HEK293 (cell line): ENCODE measurements around the gene SNUPN.

Source experiments
- FEZF1 ChIP-seq: fragments of 450-650 bp; formaldehyde crosslinking; IDR thresholded peaks from 2 replicates; pipeline ENCODE4 v1.5.1; 2016; ENCODE audit warnings: missing biosample characterization, missing genetic modification characterization
- GLI4 ChIP-seq: fragments of 450-650 bp; formaldehyde crosslinking; IDR thresholded peaks from 2 replicates; pipeline ENCODE4 v1.5.1; 2016; ENCODE audit warnings: missing biosample characterization, missing genetic modification characterization
- HOXC10 ChIP-seq: sonication (generic); formaldehyde crosslinking; IDR thresholded peaks from 2 replicates; pipeline ENCODE4 v1.8.1; 2023; ENCODE audit warnings: mild to moderate bottlenecking, missing genetic modification reagents
- KLF1 ChIP-seq: fragments of 450-650 bp; formaldehyde crosslinking; IDR thresholded peaks from 2 replicates; pipeline ENCODE4 v1.5.1; 2016; ENCODE audit warnings: missing biosample characterization, missing genetic modification characterization
- PRDM10 ChIP-seq: fragments of 450-650 bp; formaldehyde crosslinking; IDR thresholded peaks from 2 replicates; pipeline ENCODE4 v1.5.1; 2016; ENCODE audit warnings: missing biosample characterization, missing genetic modification characterization
- TSHZ1 ChIP-seq: fragments of 450-650 bp; formaldehyde crosslinking; IDR thresholded peaks from 2 replicates; pipeline ENCODE4 v1.5.1; 2016; ENCODE audit warnings: missing biosample characterization, missing genetic modification characterization, borderline replicate concordance
- ZBTB8A ChIP-seq: fragments of 450-650 bp; formaldehyde crosslinking; IDR thresholded peaks from 2 replicates; pipeline ENCODE4 v1.5.1; 2016; ENCODE audit warnings: missing biosample characterization, missing genetic modification characterization
- ZFP41 ChIP-seq: fragments of 450-650 bp; formaldehyde crosslinking; IDR thresholded peaks from 2 replicates; pipeline ENCODE4 v1.5.1; 2016; ENCODE audit warnings: missing biosample characterization, missing genetic modification characterization, borderline replicate concordance
- ZNF155 ChIP-seq: fragments of 450-650 bp; formaldehyde crosslinking; IDR thresholded peaks from 2 replicates; pipeline ENCODE4 v1.5.1; 2016; ENCODE audit warnings: missing biosample characterization, missing genetic modification characterization
- ZNF214 ChIP-seq: fragments of 450-650 bp; formaldehyde crosslinking; IDR thresholded peaks from 2 replicates; pipeline ENCODE4 v1.5.1; 2017; ENCODE audit warnings: missing biosample characterization, mild to moderate bottlenecking, missing genetic modification characterization, borderline replicate concordance
- ZNF23 ChIP-seq: fragments of 450-650 bp; formaldehyde crosslinking; IDR thresholded peaks from 2 replicates; pipeline ENCODE4 v1.5.1; 2016; ENCODE audit warnings: missing biosample characterization, missing genetic modification characterization, borderline replicate concordance
- ZNF239 ChIP-seq: fragments of 450-650 bp; formaldehyde crosslinking; IDR thresholded peaks from 2 replicates; pipeline ENCODE4 v1.5.1; 2016; ENCODE audit warnings: missing biosample characterization, missing genetic modification characterization
- ZNF26 ChIP-seq: fragments of 450-650 bp; formaldehyde crosslinking; IDR thresholded peaks from 2 replicates; pipeline ENCODE4 v1.5.1; 2016; ENCODE audit warnings: missing biosample characterization, missing genetic modification characterization
- ZNF48 ChIP-seq: fragments of 450-650 bp; formaldehyde crosslinking; IDR thresholded peaks from 2 replicates; pipeline ENCODE4 v1.5.1; 2016; ENCODE audit warnings: missing biosample characterization, missing genetic modification characterization
- ZNF548 ChIP-seq: fragments of 450-650 bp; formaldehyde crosslinking; IDR thresholded peaks from 2 replicates; pipeline ENCODE4 v1.5.1; 2016; ENCODE audit warnings: missing biosample characterization, missing genetic modification characterization
- ZNF555 ChIP-seq: fragments of 450-650 bp; formaldehyde crosslinking; conservative IDR thresholded peaks from 2 replicates; pipeline ENCODE4 v1.5.1; 2017; ENCODE audit warnings: missing biosample characterization, mild to moderate bottlenecking, missing genetic modification characterization, inconsistent platforms
- ZNF621 ChIP-seq: fragments of 450-650 bp; formaldehyde crosslinking; IDR thresholded peaks from 2 replicates; pipeline ENCODE4 v1.5.1; 2017; ENCODE audit warnings: missing biosample characterization, missing genetic modification characterization
- ZNF626 ChIP-seq: fragments of 450-650 bp; sonication (Bioruptor Pico); formaldehyde crosslinking; IDR thresholded peaks from 2 replicates; pipeline ENCODE4 v1.5.1; 2018; ENCODE audit warnings: missing biosample characterization, missing genetic modification characterization, inconsistent platforms
- ZNF658 ChIP-seq: fragments of 450-650 bp; formaldehyde crosslinking; IDR thresholded peaks from 2 replicates; pipeline ENCODE4; 2016; ENCODE audit warnings: missing biosample characterization, missing genetic modification characterization
- ZNF664 ChIP-seq: fragments of 450-650 bp; formaldehyde crosslinking; IDR thresholded peaks from 2 replicates; pipeline ENCODE4 v1.5.1; 2016; ENCODE audit warnings: missing biosample characterization, missing genetic modification characterization
- ZNF677 ChIP-seq: fragments of 450-650 bp; IDR thresholded peaks from 2 replicates; pipeline ENCODE4 v1.5.0; 2018; ENCODE audit warnings: missing biosample characterization, mild to moderate bottlenecking, missing genetic modification characterization, moderate library complexity
- ZSCAN4 ChIP-seq: fragments of 450-650 bp; formaldehyde crosslinking; IDR thresholded peaks from 2 replicates; pipeline ENCODE4 v1.5.1; 2017; ENCODE audit warnings: missing biosample characterization, missing genetic modification characterization
- TF ChIP-seq, protein P1 (sequence below): fragments of 450-650 bp; formaldehyde crosslinking; IDR thresholded peaks from 2 replicates; pipeline ENCODE4 v1.5.1; 2017; ENCODE audit warnings: missing biosample characterization, mild to moderate bottlenecking, missing genetic modification characterization, moderate library complexity
- TF ChIP-seq, protein P2 (sequence below): fragments of 450-650 bp; formaldehyde crosslinking; conservative IDR thresholded peaks from 2 replicates; pipeline ENCODE4 v1.5.1; 2016; ENCODE audit warnings: low read depth, missing biosample characterization, missing genetic modification characterization

SNUPN gene

DNA sequence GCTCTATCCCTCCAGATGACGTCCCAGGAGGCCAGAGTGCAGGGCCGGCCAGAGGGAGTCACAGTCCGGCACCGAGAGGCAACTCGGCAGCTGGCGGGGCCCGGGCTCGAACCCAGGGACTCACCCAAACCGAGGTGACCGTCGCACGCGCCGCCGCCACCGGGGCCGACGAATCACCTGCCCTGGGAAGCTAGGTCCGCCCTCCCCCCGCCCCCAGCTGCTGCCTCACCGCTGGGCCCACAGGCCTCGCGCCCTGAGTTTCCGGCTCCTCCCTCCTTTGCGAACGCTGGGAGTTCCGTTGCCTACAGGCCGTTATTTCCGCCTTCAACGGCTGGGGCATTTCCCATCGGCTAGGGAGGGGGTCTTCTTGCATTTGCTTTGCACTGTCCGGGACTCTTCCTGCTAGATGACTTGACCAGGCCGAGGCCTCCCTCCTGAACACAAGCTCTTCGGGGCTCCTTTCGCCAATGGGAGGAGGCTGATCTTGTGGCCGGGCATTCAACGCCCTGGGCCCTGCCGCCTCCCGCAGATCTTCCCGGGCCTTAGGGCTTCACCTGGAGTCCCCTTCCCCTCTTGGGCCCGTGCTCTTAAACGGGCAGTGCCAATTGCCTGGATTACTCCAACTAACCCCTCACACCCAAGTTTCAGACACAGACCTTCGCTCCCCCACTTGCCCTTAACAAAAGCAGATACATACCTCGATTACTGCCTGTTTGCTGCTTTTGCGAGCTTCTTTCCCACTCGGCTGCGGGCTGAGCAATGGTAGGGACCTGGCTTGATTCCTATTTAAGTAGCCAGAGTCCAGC is at the start of gene SNUPN (continued):
- TF ChIP-seq, protein P1, sequence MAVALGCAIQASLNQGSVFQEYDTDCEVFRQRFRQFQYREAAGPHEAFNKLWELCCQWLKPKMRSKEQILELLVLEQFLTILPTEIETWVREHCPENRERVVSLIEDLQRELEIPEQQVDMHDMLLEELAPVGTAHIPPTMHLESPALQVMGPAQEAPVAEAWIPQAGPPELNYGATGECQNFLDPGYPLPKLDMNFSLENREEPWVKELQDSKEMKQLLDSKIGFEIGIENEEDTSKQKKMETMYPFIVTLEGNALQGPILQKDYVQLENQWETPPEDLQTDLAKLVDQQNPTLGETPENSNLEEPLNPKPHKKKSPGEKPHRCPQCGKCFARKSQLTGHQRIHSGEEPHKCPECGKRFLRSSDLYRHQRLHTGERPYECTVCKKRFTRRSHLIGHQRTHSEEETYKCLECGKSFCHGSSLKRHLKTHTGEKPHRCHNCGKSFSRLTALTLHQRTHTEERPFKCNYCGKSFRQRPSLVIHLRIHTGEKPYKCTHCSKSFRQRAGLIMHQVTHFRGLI (tag by site-specific recombination), result no peak
- TF ChIP-seq HOXC10, result no peak
- no peak for TF ChIP-seq ZNF26
- TF ChIP-seq ZNF677 (tag by site-specific recombination), result peak; percentile 54; the same call in 1 of the 2 replicates
- peak; percentile 87 for TF ChIP-seq KLF1 (tag by site-specific recombination)
- TF ChIP-seq ZNF664, result no peak
- TF ChIP-seq ZNF214 (tag by site-specific recombination), result no peak
- TF ChIP-seq ZSCAN4 (tag by site-specific recombination), result no peak
- TF ChIP-seq ZNF626 (tag by site-specific recombination), result no peak
- 0 out of 2 replicates have a peak, but pooled peaks have one; percentile 10 for TF ChIP-seq FEZF1 (tag by site-specific recombination)
- TF ChIP-seq TSHZ1 (tag by site-specific recombination), result peak; percentile 44; the same call in 1 of the 2 replicates
- TF ChIP-seq ZNF548, result no peak
- TF ChIP-seq ZNF155 (tag by site-specific recombination), result no peak
- TF ChIP-seq ZNF658, result no peak
- TF ChIP-seq GLI4 (tag by site-specific recombination), result peak; percentile 96
- TF ChIP-seq, protein P2, sequence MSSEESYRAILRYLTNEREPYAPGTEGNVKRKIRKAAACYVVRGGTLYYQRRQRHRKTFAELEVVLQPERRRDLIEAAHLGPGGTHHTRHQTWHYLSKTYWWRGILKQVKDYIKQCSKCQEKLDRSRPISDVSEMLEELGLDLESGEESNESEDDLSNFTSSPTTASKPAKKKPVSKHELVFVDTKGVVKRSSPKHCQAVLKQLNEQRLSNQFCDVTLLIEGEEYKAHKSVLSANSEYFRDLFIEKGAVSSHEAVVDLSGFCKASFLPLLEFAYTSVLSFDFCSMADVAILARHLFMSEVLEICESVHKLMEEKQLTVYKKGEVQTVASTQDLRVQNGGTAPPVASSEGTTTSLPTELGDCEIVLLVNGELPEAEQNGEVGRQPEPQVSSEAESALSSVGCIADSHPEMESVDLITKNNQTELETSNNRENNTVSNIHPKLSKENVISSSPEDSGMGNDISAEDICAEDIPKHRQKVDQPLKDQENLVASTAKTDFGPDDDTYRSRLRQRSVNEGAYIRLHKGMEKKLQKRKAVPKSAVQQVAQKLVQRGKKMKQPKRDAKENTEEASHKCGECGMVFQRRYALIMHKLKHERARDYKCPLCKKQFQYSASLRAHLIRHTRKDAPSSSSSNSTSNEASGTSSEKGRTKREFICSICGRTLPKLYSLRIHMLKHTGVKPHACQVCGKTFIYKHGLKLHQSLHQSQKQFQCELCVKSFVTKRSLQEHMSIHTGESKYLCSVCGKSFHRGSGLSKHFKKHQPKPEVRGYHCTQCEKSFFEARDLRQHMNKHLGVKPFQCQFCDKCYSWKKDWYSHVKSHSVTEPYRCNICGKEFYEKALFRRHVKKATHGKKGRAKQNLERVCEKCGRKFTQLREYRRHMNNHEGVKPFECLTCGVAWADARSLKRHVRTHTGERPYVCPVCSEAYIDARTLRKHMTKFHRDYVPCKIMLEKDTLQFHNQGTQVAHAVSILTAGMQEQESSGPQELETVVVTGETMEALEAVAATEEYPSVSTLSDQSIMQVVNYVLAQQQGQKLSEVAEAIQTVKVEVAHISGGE (tag by site-specific recombination), result peak; percentile 97
- TF ChIP-seq ZNF621, result no peak
- no peak for TF ChIP-seq ZNF48 (tag by site-specific recombination)
- peak; percentile 89 for TF ChIP-seq ZBTB8A (tag by site-specific recombination)
- no peak for TF ChIP-seq ZNF23
- peak; percentile 100 for TF ChIP-seq PRDM10
- no peak for TF ChIP-seq ZNF555 (tag by site-specific recombination)
- TF ChIP-seq ZFP41, result no peak
- TF ChIP-seq ZNF239, result 0 out of 2 replicates have a peak, but pooled peaks have one; percentile 42
